Left ventricle myocardium inferior (tissue), 1 donor: ENCODE measurements around the gene SLC10A1. TPM values are rescaled to one million over a fixed set of nuclear protein-coding genes. Genes with fewer than 3 reads are reported as not detected.
A peak's percentile ranks its signal among the peaks of the same experiment; 100 is the strongest.
"Not testable (repeated sequence)": the region's sequence is repeated elsewhere in the genome, so short reads cannot be mapped to it uniquely, and the experiment has no call there.

Experiments used
- DNase-seq: peaks from one replicate; pipeline ENCODE4 v3.0.0-alpha.2; 2020
- H3K27ac ChIP-seq: fragments of 200-600 bp; replicated peaks from 2 replicates; pipeline ENCODE4 v1.8.0; 2021
- H3K27me3 ChIP-seq: fragments of 200-600 bp; 2 replicates; pipeline ENCODE4 v1.8.0; 2021; ENCODE audit warnings: low read depth
- H3K36me3 ChIP-seq: fragments of 200-600 bp; 2 replicates; pipeline ENCODE4 v1.8.0; 2021
- H3K4me1 ChIP-seq: fragments of 200-600 bp; 2 replicates; pipeline ENCODE4 v1.8.0; 2021
- H3K4me3 ChIP-seq: fragments of 200-600 bp; 2 replicates; pipeline ENCODE4 v1.8.0; 2021; ENCODE audit warnings: mild to moderate bottlenecking, moderate library complexity
- H3K9me3 ChIP-seq: fragments of 200-600 bp; replicated peaks from 2 replicates; pipeline ENCODE4 v1.8.0; 2021
- CTCF ChIP-seq: fragments of 200-600 bp; IDR thresholded peaks from 2 replicates; pipeline ENCODE4 v1.8.0; 2021; ENCODE audit warnings: antibody characterized with exemption, mild to moderate bottlenecking, borderline replicate concordance
- intact Hi-C: fragments of 100-400 bp; cut with micrococcal nuclease; formaldehyde crosslinking; loops from one replicate; pipeline ENCODE4 v1.11.0; 2022
- total RNA-seq: library from RNA; stranded (reverse); fragmentation: NEBNext Ultra II Directional; extraction: Animal tissue kit (Norgen Biotek cat#: 25700); gene quantifications from one replicate; pipeline ENCODE4 v1.2.1, GENCODE V29; 2021
- donor health status: DM: no; HTN: yes; CAD: no; lungs with severe emphysema.

The SLC10A1 gene
- total RNA-seq, 1 donor from 2014 or later, result not detected

DNA sequence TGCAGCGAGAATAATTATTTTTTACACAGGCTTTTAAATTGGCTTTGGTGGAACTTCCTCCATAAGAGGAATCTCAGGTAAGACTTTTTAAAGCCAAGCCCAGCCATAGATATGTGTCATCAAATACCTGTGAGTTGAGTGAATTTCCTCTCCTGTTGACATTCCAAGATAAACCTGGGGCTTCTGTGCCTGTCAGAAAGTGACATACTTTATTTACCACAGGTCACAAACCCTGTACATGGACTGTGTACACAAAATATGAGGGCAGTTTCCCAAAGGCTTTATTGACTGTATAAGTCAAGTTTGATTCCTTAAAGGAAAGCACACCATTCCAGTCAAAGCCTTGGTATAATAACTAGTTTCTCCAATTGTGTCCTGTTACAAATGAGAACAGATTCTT, 56.0 kb downstream of the SLC10A1 start:
- no peaks in the 10 kb centered on the region for H3K27me3 ChIP-seq
- H3K4me1 ChIP-seq, result no peaks in the 10 kb centered on the region
- H3K4me3 ChIP-seq, result no peak overlapping the region
- intact Hi-C loops, result no loop called here
- TF ChIP-seq CTCF, result no peak
- no peaks in the 10 kb centered on the region for H3K36me3 ChIP-seq
- H3K27ac ChIP-seq, result no peak overlapping the region
- H3K9me3 ChIP-seq, result peaks cover 15% of the 10 kb centered on the region
- DNase-seq, result no peak

DNA sequence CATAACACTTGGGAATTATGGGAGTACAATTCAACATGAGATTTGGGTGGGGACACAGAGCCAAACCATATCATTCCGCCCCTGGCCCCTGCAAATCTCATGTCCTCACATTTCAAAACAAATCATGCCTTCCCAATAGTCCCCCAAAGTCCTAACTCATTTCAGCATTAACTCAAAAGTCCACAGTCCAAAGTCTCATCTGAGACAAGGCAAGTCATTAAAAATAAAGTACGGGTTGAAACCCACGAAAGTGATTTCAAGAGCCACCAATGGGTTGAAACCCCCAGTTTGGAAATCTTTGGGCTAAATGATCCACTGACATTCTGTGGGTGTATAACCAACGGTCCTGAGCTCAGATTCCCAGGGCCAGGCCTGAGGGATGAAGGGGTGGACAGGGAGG, 60.6 kb downstream of the SLC10A1 start:
- intact Hi-C loops, DNase-seq, H3K36me3 ChIP-seq, H3K4me3 ChIP-seq, H3K9me3 ChIP-seq, H3K27ac ChIP-seq, H3K4me1 ChIP-seq: not testable (repeated sequence)
- peaks cover 12% of the 10 kb centered on the region for H3K27me3 ChIP-seq

- H3K4me3 ChIP-seq, intact Hi-C loops, H3K36me3 ChIP-seq, H3K9me3 ChIP-seq, DNase-seq, H3K27ac ChIP-seq: not testable (repeated sequence)
- peaks cover 20% of the 10 kb centered on the region for H3K4me1 ChIP-seq
- peaks cover 12% of the 10 kb centered on the region for H3K27me3 ChIP-seq
These were observed 65.0 kb downstream of the SLC10A1 start for GRCh38 chr14:69731919-69732598.

GRCh38 chr14:69727860-69728259, 69.2 kb downstream of the SLC10A1 start:
- TF ChIP-seq CTCF, result no peak

DNA sequence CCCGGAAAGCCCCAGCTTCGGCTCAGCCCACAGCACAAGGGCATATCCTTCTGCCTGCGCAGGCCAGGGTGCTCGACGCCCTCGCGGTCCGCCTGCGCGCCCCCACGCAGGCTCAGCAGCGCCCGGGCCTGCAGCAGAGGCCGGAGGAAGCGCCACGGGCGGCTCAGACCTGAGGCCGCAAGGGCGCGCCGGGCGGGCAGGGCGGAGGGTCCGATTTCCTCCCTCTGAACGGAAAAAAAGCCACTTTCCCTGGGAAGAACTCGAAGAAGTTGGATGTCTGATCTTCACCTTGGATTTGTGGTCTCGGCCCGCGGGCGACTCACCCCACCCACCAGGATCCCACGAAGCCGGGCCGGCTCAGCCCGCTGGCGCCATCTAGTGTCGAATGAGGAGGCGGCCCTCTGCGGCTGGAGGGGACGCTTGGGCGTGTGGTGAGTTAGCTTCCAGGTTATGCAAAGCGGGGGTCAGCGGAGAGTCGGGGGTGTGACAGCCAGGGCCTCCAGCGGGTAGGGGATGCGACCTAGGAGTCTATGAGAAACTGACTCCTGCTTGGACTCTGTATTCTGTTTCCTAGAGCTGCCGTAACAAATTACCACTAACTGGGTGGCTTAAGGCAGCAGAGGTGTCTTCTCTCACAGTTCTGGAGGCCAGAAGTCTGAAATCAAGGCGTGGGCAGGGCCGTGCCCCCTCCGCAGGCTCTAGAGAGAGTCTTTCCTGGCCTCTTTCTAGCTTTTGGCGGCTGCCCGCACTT, 70.1 kb downstream of the SLC10A1 start:
- H3K9me3 ChIP-seq, result no peaks in the 10 kb centered on the region
- peak overlapping the region; percentile 76 for H3K27ac ChIP-seq
- no peaks in the 10 kb centered on the region for H3K36me3 ChIP-seq
- peak; percentile 99 for TF ChIP-seq CTCF
- peaks cover 27% of the 10 kb centered on the region for H3K4me1 ChIP-seq
- no peaks in the 10 kb centered on the region for H3K27me3 ChIP-seq
- intact Hi-C loops, result loop anchor here (5.0 kb wide), 2 partner anchors 125 to 140 kb away; no protein-coding TSS in a partner anchor
- DNase-seq, result peak; percentile 85
- H3K4me3 ChIP-seq, result peak overlapping the region; percentile 62

More at GRCh38 chr14:69727860-69728259, 69.2 kb downstream of the SLC10A1 start:
- no peak overlapping the region for H3K4me3 ChIP-seq
- peaks cover 27% of the 10 kb centered on the region for H3K4me1 ChIP-seq
- H3K9me3 ChIP-seq, result no peaks in the 10 kb centered on the region
- H3K36me3 ChIP-seq, result no peaks in the 10 kb centered on the region
- H3K27ac ChIP-seq, result peak overlapping the region; percentile 40
- no peaks in the 10 kb centered on the region for H3K27me3 ChIP-seq
- no peak for DNase-seq
- intact Hi-C loops, result loop anchor here (5.0 kb wide), 2 partner anchors 126 to 141 kb away; no protein-coding TSS in a partner anchor

Other genes with a start within 250 kb of the SLC10A1 start
- not detected for gene CCDC177, start 222.4 kb downstream of the SLC10A1 start, total RNA-seq
- gene SUSD6, start 185.6 kb downstream of the SLC10A1 start, total RNA-seq, result 23.9 TPM
- gene SRSF5, start 30.1 kb downstream of the SLC10A1 start, total RNA-seq, result 167 TPM
- gene SMOC1, start 82.2 kb upstream of the SLC10A1 start, total RNA-seq, result 4.4 TPM